ENCODE measurements around the gene DOK6.

Gene DOK6

DNA sequence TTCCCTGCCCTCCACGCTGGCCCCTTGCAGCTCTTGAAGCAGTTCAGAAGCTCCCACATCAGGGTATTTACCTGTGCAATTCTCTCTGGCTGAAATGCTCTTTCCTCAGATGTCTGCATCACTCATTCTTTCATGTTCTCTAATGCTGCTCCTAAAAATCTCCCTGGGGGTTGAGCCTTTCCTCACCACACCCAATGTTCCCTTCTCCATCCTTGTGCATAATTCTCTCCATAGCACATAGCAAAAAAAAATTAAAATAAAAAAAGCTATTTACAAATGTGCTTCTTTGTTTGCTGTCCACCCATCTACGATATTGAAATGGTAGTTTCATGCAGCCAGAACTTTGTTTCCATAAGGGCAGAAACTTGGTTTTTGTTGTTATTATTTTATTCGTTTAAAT is 155.5 kb downstream of the DOK6 start:
- no peak for DNase-seq

- no peak for DNase-seq
Measured at GRCh38 chr18:69557282-69557681, 156.6 kb downstream of the DOK6 start.

- DNase-seq = no peak
Measured at GRCh38 chr18:69558052-69558451, 157.4 kb downstream of the DOK6 start.

DNA sequence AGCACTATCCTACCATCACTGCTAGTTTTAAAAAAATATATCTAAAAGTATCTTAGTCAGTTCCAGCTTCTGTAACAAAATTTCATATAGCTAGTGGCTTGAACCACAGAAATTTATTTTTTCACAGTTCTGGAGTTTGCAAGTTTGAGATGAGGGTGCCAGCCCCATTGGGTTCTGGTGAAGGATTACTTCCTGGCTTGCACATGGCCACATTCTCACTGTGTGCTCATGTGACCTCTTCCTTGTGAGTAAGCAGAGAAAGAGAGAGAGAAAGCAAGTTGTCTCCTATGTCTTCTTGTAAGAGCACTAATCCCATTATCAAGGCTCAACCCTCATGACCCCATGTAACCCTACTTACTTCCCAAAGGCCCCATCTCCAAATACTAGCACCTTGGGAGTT is 158.9 kb downstream of the DOK6 start:
- no peak for DNase-seq

DNA sequence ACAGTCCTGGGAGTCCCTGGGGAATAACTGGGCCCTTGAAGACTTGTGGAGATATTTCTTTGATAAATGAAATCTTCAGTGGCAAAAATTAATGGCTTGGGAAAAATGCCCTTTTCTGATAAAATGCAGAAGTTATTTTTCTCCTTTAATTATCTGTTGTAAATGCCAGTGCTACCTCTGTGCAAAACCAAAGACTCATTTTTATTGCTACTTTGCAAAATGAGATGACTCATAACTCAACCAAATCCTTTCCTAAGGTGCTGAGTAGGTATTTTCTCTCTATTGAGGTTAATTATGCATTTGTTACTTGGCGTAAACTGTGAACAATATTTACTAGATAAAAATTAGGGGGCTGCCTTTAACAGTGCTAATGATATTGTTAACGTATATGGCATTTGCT is 163.9 kb downstream of the DOK6 start:
- no peak for DNase-seq

- no peak for DNase-seq
Measured at GRCh38 chr18:69567813-69568488, 167.3 kb downstream of the DOK6 start.

DNA sequence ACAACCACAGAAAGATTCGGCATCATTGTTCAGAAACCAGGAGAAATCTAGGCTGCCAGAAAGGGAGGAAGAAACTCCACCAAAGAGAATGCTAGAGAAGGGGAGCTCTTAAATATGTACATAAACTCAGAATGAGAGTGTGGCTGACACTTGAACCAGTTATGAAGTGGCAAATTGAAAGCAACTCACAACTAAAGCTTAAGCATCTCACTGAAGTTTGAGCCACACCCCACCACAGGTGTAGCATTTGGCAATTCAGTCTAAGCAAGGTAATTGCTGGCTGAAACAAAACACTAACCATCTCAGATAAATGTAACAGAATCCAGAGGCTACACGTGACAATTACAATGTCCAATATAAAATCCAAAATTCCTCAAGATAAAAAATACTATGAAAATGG is 168.4 kb downstream of the DOK6 start:
- DNase-seq = no peak

DNA sequence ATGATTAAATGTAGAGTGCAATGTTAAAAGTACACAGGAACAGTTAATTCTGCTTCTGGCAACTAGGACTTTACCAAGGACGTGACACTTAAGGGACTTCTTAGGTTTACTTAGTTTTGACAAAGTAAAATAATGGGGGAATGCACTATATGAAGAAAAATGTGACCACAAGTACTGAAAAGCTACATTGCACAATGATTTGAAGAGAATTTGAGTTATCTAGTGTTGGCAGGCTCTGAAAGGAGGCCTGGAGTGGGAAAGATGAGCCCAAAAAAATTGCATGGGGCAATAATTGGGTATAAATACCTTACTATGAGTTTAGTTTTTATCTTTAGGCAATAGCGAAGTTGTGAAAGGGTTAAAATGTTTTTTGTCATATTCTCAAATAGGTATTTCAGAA is 173.7 kb downstream of the DOK6 start:
- no peak for DNase-seq

GRCh38 chr18:69580107-69580506 is 179.4 kb downstream of the DOK6 start:
- no peak for DNase-seq

GRCh38 chr18:69584429-69584828 is 183.7 kb downstream of the DOK6 start:
- no peak for DNase-seq

- DNase-seq = no peak
Measured at GRCh38 chr18:69585696-69586095, 185.0 kb downstream of the DOK6 start.

DNA sequence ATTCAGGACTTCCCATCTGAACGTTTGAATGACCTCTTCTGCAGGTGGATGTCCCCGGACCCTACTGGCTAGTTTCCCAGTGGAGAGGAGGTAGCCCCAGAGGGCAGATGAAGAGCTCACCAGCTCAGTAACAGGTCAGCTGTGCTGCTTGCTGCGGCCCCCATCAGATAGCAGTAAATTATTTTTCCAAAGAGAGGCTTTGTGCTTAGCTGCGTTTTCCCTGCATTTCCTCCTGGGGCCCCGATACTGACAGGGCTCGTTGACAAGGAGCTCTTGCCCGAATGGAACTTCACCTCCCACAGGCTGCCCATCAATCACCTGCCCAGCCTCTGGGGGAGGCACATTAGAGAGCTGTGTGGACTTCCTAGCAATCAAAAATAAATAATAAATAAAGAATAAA is 185.8 kb downstream of the DOK6 start:
- DNase-seq = no peak

- DNase-seq = no peak
Measured at GRCh38 chr18:69588301-69588700, 187.6 kb downstream of the DOK6 start.

- DNase-seq = no peak
Measured at GRCh38 chr18:69590150-69590549, 189.5 kb downstream of the DOK6 start.

GRCh38 chr18:69596345-69596744 is 195.7 kb downstream of the DOK6 start:
- DNase-seq = no peak

- no peak for DNase-seq
Measured at GRCh38 chr18:69597561-69597960, 196.9 kb downstream of the DOK6 start.

DNA sequence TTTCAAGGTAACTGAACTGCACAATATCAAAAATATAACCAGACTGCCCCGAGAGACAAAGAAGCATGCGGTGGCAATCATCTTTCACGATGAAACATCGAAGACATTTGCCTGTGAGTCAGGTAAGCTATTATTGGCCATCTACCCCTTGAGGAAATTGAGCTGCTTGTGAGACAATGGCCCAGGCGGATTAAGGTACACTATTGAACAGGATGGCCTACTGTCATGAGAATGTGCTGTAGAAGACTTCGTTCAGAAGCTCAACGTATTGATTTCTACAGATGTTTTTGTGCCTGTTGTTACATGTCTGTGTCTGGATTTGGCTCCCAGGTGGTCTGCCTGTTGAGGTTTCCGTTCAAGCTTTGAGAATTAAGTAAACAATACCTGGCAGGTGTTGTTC is 198.7 kb downstream of the DOK6 start:
- DNase-seq = no peak

DNA sequence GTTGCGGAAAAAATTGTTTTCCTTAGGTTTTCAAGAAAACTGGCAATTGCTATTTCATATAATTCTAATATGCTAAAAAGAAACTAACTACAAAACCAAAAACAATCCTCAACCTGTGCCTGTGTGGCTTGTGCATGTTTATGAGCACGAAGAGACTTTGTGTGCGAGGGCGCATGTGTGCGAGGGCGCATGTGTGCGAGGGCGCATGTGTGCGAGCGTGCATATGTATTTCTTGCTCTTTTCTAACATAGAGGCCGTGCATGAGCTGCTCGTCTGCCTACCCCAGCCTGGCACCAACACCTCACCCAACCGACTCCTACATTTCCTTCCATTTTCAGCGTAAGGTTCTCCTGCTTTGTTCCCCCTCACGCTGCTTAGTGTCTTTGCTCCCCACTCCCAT is 211.6 kb downstream of the DOK6 start:
- DNase-seq = no peak

DNA sequence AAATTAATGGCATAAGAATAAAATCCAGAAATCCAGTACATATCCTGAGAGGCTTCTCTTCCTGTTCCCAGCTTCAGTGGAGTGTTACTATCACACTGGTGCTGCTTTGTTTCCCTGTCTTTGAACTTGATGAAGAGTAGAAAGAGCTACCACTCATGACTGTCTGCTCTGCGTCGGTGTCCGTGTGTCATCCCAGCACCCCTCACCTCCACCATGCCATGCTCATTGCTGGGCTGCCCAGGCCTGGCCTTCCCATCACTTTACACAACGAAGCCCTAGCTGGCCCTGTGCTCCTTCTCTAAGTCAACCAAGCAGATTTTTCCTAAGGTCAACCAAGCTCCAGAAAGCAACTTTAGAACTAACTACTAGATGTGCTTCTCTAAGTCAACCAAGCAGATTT is 215.4 kb downstream of the DOK6 start:
- no peak for DNase-seq

DNA sequence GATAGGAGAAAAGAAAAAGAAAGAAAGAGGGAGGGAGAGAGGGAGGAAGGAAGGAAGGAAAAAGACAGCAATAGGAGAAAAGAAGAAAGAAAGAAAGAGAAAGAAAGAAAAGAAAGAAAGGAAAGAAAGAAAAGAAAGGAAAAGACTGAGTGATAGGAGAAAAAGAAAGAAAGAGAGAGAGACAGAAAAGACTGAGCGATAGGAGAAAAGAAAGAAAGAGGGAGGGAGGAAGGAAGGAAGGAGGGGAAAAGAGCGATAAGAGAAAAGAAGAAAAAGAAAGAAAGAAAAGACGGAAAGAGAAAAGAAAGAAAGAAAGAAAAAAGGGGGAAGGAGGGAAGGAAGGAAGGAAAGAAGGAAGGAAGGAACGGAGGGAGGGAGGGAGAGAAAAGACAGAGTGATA is 216.7 kb downstream of the DOK6 start:
- no peak for DNase-seq

- no peak for DNase-seq
Measured at GRCh38 chr18:69617888-69618287, 217.2 kb downstream of the DOK6 start.

DNA sequence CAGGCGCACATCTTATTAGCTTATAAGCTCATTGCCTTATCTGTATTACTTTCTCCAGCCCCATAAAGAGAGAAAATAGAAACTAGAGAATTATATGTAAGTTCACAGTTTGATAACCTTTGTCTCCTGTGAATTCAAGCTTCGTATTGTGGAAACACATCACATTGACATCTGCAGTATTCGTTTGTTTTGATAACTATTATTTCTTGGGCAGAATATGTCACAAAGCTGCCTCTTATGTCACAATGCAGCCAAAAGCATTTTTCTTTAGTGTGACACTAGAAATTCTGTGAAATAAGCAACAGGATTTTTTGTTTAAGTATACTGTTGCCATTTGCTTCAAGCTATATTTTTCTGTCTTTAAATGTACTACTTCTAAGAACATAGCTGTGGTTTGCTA is 221.5 kb downstream of the DOK6 start:
- DNase-seq = no peak

DNA sequence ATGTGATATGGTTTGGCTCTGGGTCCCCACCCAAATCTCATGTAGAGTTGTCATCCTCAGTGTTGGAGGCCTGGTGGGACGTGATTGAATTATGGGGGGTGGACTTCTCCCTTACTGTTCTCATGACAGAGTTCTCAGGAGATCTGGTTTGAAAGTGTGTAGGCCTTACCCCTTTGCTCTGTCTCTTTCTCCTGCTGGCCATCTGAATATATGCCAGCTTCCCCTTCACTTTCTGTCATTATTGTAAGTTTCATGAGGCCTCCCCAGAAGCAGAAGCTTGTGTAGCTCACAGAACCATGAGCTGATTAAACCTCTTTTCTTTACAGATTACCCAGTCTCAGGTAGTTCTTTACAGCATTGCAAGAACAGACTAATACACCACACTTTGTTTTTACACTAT is 222.3 kb downstream of the DOK6 start:
- DNase-seq = no peak

- DNase-seq = no peak
Measured at GRCh38 chr18:69626171-69626570, 225.5 kb downstream of the DOK6 start.

DNA sequence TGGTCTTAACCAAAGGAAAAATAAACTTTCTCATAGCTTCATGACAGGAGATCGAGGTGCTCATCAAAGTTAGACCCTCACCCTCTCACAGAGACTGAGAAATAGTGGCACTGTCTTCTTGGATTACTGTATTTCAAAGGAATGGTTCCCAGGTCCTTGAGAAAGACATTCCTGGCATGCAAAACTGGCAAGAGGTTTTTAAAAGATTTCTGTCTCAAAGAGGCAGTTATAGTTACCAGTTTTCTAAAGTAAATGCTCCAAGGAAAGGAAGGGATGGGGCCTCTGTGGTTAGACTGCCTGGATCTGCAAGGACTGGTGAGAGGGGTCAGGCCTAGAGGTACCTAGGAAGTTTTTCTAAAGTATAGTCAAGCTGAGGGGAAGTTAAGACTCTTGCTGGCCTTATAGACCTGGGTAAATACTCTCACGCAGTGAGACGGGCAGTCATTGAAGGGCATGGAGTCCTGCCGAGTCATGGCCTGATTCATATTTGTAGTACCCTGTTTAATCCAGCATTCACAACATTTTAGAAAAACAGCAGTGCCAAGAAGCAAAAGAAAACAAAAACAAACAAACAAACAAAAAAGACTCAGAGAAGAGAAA is 226.1 kb downstream of the DOK6 start:
- DNase-seq = no peak

Measured in stimulated activated CD4-positive, alpha-beta T cell treated with anti-CD3 and anti-CD28 coated beads, Interleukin-1b, Interleukin-23, amount 100 ng/mL, for 48 hours (primary cell).